Lung (tissue), 12 donors: ENCODE results near the gene HACE1. TPM values are rescaled to one million over a fixed set of nuclear protein-coding genes. Genes with fewer than 3 reads are reported as not detected.

Experiments
- ATAC-seq: fragments of 200-7000 bp; cut with Tn5 transposase; one replicate; pipeline ENCODE4 v1.9.1; 2020; ENCODE audit warnings: moderate number of reproducible peaks; ENCODE audit not compliant: insufficient read depth, low FRiP score
- DNase-seq, 3 donors: peaks; one replicate each; pipeline ENCODE4 v3.0.0-alpha.2; 2013 to 2017
- H3K27ac ChIP-seq, 2 donors: one replicate each; pipeline ENCODE4 v1.5.1; 2013; ENCODE audit warnings: mild to moderate bottlenecking in 2 of 2, moderate library complexity in 2 of 2, control low read depth in 1 of 2, inconsistent platforms in 1 of 2, low read depth in 1 of 2, low read length in 1 of 2
- H3K27me3 ChIP-seq, 3 donors: one replicate each; pipeline ENCODE4 v1.5.1; 2013; ENCODE audit warnings: low read length in 2 of 3; ENCODE audit not compliant: control insufficient read depth in 3 of 3, insufficient read depth in 3 of 3
- H3K36me3 ChIP-seq, 4 donors: one replicate each; pipeline ENCODE4 v1.5.1; 2013; ENCODE audit warnings: low read length in 4 of 4, mild to moderate bottlenecking in 1 of 4, moderate library complexity in 1 of 4; ENCODE audit not compliant: control insufficient read depth in 4 of 4, insufficient read depth in 4 of 4
- H3K4me1 ChIP-seq, 5 donors: one replicate each; pipeline ENCODE4 v1.5.1; 2013; ENCODE audit warnings: low read length in 5 of 5, mild to moderate bottlenecking in 2 of 5, moderate library complexity in 1 of 5; ENCODE audit not compliant: control insufficient read depth in 5 of 5, insufficient read depth in 5 of 5
- H3K4me3 ChIP-seq: one replicate; pipeline ENCODE4 v1.5.1; 2013; ENCODE audit warnings: mild to moderate bottlenecking, control low read depth, moderate library complexity
- H3K9ac ChIP-seq, 2 donors: one replicate each; pipeline ENCODE4 v1.5.1; 2013; ENCODE audit warnings: low read length in 2 of 2, control low read depth in 1 of 2; ENCODE audit not compliant: insufficient read depth in 1 of 2
- H3K9me3 ChIP-seq, 4 donors: one replicate each; pipeline ENCODE4 v1.5.1; 2013; ENCODE audit warnings: low read length in 3 of 4, mild to moderate bottlenecking in 1 of 4, moderate library complexity in 1 of 4; ENCODE audit not compliant: control insufficient read depth in 4 of 4, insufficient read depth in 3 of 4
- CTCF ChIP-seq: IDR thresholded peaks from 2 replicates; pipeline ENCODE4 v1.5.1; 2012; ENCODE audit warnings: mild to moderate bottlenecking; ENCODE audit errors: control extremely low read depth, extremely low read depth
- WGBS, 2 donors: extraction: QIAGEN DNeasy Blood & Tissue Kit; methylation state at CpG; one replicate each; pipeline ENCODE4 v1.1.7; 2013; 5-methylcytosine and 5-hydroxymethylcytosine counted together
- polyA plus RNA-seq, 2 donors: library from polyadenylated mRNA; stranded (reverse); fragments of 200-250 nt; gene quantifications; one replicate each; pipeline ENCODE4 v1.2.1, GENCODE V29; 2013
- total RNA-seq, 2 donors: library from RNA; depleted of rRNA in 1 of 2; stranded (reverse); fragments of >200 nt in 1 of 2; gene quantifications; one replicate each; pipeline ENCODE4 v1.2.1, GENCODE V29; 2014 to 2021
- donor health status: control.
- donor health status: control.
- donor health status: Bipolar disorder and iron deficiency.
- donor health status: healthy.
- donor health status: DM: yes; HTN: yes; CAD: no.

The HACE1 gene
- total and polyA plus RNA-seq, 4 donors, result 4.6 to 38.0 (median 9.4) TPM

- no peak for TF ChIP-seq CTCF
- Histone ChIP-seq H3K27ac (no peak overlapping the region), H3K36me3 (peaks cover 0 to 4% (median under 1%) of the 10 kb centered on the region in 4 donors), H3K9ac (no peak overlapping the region), H3K9me3 (no peaks in the 10 kb centered on the region), H3K27me3 (no peaks in the 10 kb centered on the region), H3K4me3 (no peak overlapping the region), H3K4me1 (peaks cover 0 to 2% (median 0%) of the 10 kb centered on the region in 5 donors)
- no peak for DNase-seq
- WGBS, 2 donors, result 94 to 95% methylated on average over 2 of the region's 2 CpGs
- ATAC-seq, result no peak
Observed at GRCh38 chr6:104730450-104730849, 129.3 kb downstream of the HACE1 start.

DNA sequence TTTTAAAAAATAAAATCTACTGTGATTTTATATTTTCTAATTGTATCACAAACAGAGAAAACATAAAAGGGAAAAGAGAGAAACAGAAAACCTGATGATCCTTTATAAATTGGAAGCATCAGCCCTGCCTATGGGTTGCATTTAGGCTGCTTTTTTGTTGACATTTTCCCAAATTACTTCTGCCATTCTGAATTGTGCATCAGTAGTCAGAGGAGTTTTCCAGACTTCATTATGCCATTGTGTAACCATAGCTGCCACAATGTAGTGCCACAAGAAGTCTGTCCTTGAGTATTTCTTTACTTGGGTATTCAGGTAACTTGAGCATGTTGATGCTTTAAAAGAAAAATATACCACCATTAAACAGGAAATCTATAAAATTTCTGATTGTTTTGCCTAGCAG, 130.3 kb downstream of the HACE1 start:
- no peak overlapping the region for H3K27ac ChIP-seq
- H3K9me3 ChIP-seq, result no peaks in the 10 kb centered on the region
- ATAC-seq (no peak), DNase-seq (no peak)
- peaks cover 0 to 2% (median 0%) of the 10 kb centered on the region in 5 donors for H3K4me1 ChIP-seq
- TF ChIP-seq CTCF, result no peak
- H3K27me3 ChIP-seq, result no peaks in the 10 kb centered on the region
- no peak overlapping the region for H3K9ac ChIP-seq
- peaks cover 0 to 4% (median under 1%) of the 10 kb centered on the region in 4 donors for H3K36me3 ChIP-seq
- H3K4me3 ChIP-seq, result no peak overlapping the region

DNA sequence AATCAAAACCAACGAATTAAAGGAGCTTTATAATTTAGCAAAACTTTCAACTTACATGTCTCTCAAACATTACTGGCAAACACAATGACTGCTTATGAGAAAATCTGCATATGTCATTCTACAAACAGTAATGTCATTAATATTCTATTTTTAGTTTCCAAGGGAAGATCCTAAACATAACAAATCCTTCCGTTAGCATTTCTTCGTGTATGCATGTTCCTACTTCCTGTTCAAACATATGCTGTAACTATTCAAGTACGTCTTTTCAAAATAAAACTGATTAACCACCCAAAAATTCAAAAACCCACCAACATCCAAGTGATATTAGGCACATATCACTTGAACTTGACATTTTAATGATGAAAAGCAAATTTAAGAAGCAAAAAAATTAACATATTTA, 131.3 kb downstream of the HACE1 start:
- no peak for ATAC-seq
- H3K9me3 ChIP-seq, result no peaks in the 10 kb centered on the region
- no peak overlapping the region for H3K27ac ChIP-seq

More for the DNA sequence above, 131.3 kb downstream of the HACE1 start:
- Histone ChIP-seq H3K4me3 (no peak overlapping the region), H3K27me3 (no peaks in the 10 kb centered on the region), H3K9ac (peak overlapping the region in 1 of 2 donors; percentile 44), H3K36me3 (peaks cover 0 to 4% (median 0%) of the 10 kb centered on the region in 4 donors), H3K4me1 (peaks cover 0 to 2% (median 0%) of the 10 kb centered on the region in 5 donors)
- peak in 2 of 3 donors; percentile 50 to 55 for DNase-seq
- TF ChIP-seq CTCF, result no peak
- 27 to 44% methylated on average over 4 of the region's 4 CpGs for WGBS, 2 donors
